ENCODE data around the gene SLC25A25. TPM values are rescaled to one million over a fixed set of nuclear protein-coding genes. Genes with fewer than 3 reads are reported as not detected.

SLC25A25 gene
- total and polyA plus RNA-seq, 10 of the 15 experiments (the other 5 are each of a cell fraction or from before 2014, with no cell fraction given): 0.04 to 17.1 (median 12.4) TPM; not detected in 1

DNA sequence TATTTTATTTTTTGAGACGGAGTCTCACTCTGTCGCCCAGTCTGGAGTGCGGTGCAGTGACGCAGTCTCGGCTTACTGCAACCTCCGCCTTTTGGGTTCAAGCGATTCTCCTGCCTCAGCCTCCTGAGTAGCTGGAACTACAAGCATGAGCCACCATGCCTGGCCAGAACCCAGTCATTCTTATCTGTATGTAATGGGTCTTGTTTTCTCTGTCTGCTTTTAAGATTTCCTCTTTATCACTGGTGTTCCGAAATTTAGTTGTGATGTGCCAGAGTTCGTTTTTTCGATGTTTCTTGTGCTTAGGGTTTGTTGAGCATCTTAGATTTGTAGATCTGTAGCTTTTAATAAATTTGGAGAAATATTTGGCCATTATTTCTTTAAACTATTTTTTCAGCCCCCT is 19.2 kb downstream of the SLC25A25 start (continued):
- TF ChIP-seq, protein P1, sequence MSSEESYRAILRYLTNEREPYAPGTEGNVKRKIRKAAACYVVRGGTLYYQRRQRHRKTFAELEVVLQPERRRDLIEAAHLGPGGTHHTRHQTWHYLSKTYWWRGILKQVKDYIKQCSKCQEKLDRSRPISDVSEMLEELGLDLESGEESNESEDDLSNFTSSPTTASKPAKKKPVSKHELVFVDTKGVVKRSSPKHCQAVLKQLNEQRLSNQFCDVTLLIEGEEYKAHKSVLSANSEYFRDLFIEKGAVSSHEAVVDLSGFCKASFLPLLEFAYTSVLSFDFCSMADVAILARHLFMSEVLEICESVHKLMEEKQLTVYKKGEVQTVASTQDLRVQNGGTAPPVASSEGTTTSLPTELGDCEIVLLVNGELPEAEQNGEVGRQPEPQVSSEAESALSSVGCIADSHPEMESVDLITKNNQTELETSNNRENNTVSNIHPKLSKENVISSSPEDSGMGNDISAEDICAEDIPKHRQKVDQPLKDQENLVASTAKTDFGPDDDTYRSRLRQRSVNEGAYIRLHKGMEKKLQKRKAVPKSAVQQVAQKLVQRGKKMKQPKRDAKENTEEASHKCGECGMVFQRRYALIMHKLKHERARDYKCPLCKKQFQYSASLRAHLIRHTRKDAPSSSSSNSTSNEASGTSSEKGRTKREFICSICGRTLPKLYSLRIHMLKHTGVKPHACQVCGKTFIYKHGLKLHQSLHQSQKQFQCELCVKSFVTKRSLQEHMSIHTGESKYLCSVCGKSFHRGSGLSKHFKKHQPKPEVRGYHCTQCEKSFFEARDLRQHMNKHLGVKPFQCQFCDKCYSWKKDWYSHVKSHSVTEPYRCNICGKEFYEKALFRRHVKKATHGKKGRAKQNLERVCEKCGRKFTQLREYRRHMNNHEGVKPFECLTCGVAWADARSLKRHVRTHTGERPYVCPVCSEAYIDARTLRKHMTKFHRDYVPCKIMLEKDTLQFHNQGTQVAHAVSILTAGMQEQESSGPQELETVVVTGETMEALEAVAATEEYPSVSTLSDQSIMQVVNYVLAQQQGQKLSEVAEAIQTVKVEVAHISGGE (CRISPR knock-in tag; IDR thresholded peaks at IDR 0.05): no peak

DNA sequence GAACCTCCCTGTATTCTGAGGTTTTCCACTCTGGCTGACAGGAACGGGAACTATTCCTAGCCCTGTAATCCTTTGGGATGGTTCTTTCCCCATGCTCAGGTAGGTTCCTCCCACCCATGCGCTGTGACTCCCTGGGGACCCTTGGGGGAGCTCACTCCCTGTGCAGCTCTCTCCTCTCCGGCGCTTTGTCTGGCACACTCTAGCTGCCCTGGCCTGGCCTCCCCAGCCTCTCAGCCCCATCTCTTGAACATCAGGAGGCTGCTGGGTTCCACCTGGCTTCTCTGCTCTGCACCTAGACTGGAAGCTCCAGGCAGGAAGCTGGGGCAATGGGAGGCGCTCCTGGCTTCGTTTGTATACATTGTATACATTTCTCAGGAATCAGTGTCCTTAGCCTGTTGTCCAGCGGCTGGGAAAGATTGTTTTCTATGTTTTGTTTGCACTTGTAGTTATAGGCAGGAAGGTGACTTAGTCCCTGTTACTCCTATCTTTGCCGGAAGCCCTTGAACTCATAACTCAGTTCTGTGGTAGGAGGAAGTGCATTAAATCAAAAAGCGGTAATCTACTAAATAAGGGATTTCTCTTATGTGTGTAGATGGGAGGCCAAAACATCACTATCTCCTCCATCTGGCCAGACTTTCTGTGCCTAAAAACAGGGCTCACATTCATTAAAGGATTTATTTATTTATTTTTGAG is 20.4 kb downstream of the SLC25A25 start:
- ChIA-PET RAD21 (ENCODE audit: unreplicated experiment) (no interaction called here), POLR2A (interaction anchor here (0.6 to 1.3 kb wide), 3 partner anchors 9 to 75 kb away, joined by 3 to 4 read pairs (median 3); no protein-coding TSS in a partner anchor), CTCF (interaction anchor here (0.8 to 2.6 kb wide), 5 partner anchors 29 to 145 kb away, joined by 3 to 19 read pairs (median 3); no protein-coding TSS in a partner anchor), SMC1A (ENCODE audit: uncharacterized antibody, unreplicated experiment) (interaction anchor here (0.6 to 1.4 kb wide), 3 partner anchors 9 to 351 kb away, joined by 3 to 4 read pairs (median 4); no protein-coding TSS in a partner anchor)
- Histone ChIP-seq H3K79me2 (ENCODE audit: control insufficient read depth, insufficient read depth, low read length) (peaks cover 22% of the 10 kb centered on the region), H3K27ac (ENCODE audit: control insufficient read depth, insufficient read depth) (no peak overlapping the region), H3K9me3 (replicated peaks; ENCODE audit: control insufficient read depth, insufficient read depth, low read length) (no peaks in the 10 kb centered on the region), H3K4me3 (no peak overlapping the region), H3K4me2 (ENCODE audit: control insufficient read depth, insufficient read depth) (no peak overlapping the region), H3K27me3 (replicated peaks in 1 of 2; ENCODE audit: control insufficient read depth in 2 of 2, insufficient read depth in 2 of 2, low read length in 1 of 2) (no peaks in the 10 kb centered on the region), H2AFZ (ENCODE audit: control insufficient read depth, low read depth, low read length) (no peak overlapping the region), H3K9ac (ENCODE audit: control insufficient read depth, insufficient read depth, low read length) (no peak overlapping the region), H3K4me1 (ENCODE audit: control insufficient read depth, insufficient read depth, low read length) (peaks cover 9% of the 10 kb centered on the region), H3K36me3 (ENCODE audit: control insufficient read depth in 2 of 2, insufficient read depth in 2 of 2, low read length in 1 of 2) (peaks cover 0 to 8% of the 10 kb centered on the region in 2 experiments; a peak in 2 of 4 replicates), H4K20me1 (ENCODE audit: control insufficient read depth, insufficient read depth) (no peaks in the 10 kb centered on the region)
- DNase-seq (ENCODE audit: low read depth, low spot score) (no peak), ATAC-seq (no peak), FAIRE-seq (no peak)
- 82% methylated on average over 9 of the region's 9 CpGs for WGBS (ENCODE audit: insufficient coverage, insufficient replicate concordance, low lambda C conversion rate, missing lambda C conversion rate)
- no TSS peak for BruUV-seq (replicated peaks)
- intact Hi-C loops (cut with micrococcal nuclease; ENCODE audit: unreplicated experiment) (no loop called here), in situ Hi-C loops (cut with MboI) (no loop called here)
- TF ChIP-seq ZSCAN29 (IDR thresholded peaks at IDR 0.05) (no peak), MAX (IDR thresholded peaks at IDR 0.05; ENCODE audit: low read depth, low read length) (no peak), IKZF1 (conservative IDR thresholded peaks at IDR 0.05) (no peak), CBX5 (IDR thresholded peaks at IDR 0.05; ENCODE audit: low read depth) (no peak), CREM (IDR thresholded peaks at IDR 0.05; ENCODE audit: low read depth) (no peak), HDAC6 (IDR thresholded peaks at IDR 0.05; ENCODE audit: unreplicated experiment) (no peak), STAT1 (conservative IDR thresholded peaks at IDR 0.05) (no peak), HCFC1 (IDR thresholded peaks at IDR 0.05; ENCODE audit: low read length) (no peak), IKZF2 (IDR thresholded peaks at IDR 0.05) (no peak), PAX8 (IDR thresholded peaks at IDR 0.05) (no peak)
- TF ChIP-seq, protein P2, sequence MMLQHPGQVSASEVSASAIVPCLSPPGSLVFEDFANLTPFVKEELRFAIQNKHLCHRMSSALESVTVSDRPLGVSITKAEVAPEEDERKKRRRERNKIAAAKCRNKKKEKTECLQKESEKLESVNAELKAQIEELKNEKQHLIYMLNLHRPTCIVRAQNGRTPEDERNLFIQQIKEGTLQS (IDR thresholded peaks at IDR 0.05; ENCODE audit: borderline replicate concordance, extremely low read depth, low read depth, low read length): no peak
- TF ChIP-seq, protein P3, sequence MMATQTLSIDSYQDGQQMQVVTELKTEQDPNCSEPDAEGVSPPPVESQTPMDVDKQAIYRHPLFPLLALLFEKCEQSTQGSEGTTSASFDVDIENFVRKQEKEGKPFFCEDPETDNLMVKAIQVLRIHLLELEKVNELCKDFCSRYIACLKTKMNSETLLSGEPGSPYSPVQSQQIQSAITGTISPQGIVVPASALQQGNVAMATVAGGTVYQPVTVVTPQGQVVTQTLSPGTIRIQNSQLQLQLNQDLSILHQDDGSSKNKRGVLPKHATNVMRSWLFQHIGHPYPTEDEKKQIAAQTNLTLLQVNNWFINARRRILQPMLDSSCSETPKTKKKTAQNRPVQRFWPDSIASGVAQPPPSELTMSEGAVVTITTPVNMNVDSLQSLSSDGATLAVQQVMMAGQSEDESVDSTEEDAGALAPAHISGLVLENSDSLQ (IDR thresholded peaks at IDR 0.05): no peak
- TF ChIP-seq, protein P4, sequence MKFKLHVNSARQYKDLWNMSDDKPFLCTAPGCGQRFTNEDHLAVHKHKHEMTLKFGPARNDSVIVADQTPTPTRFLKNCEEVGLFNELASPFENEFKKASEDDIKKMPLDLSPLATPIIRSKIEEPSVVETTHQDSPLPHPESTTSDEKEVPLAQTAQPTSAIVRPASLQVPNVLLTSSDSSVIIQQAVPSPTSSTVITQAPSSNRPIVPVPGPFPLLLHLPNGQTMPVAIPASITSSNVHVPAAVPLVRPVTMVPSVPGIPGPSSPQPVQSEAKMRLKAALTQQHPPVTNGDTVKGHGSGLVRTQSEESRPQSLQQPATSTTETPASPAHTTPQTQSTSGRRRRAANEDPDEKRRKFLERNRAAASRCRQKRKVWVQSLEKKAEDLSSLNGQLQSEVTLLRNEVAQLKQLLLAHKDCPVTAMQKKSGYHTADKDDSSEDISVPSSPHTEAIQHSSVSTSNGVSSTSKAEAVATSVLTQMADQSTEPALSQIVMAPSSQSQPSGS (IDR thresholded peaks at IDR 0.05; ENCODE audit: low read length): no peak

Measured in GM12878 (cell line).